Right renal pelvis (tissue), 4 donors: ENCODE results near the gene GNAT1. TPM values are rescaled to one million over a fixed set of nuclear protein-coding genes. Genes with fewer than 3 reads are reported as not detected.
"Not testable (repeated sequence)": the region's sequence is repeated elsewhere in the genome, so short reads cannot be mapped to it uniquely, and the experiment has no call there.

Source experiments
- DNase-seq, 4 donors: peaks; one replicate each; pipeline ENCODE4 v3.0.0-alpha.2; 2013; ENCODE audit warnings: low read depth in 4 of 4, low spot score in 3 of 4, missing footprints in 1 of 4
- polyA plus RNA-seq, 4 donors: library from polyadenylated mRNA; unstranded; fragments of 120-200 nt; gene quantifications; one replicate each; pipeline ENCODE4 v1.2.1, GENCODE V29; 2013; ENCODE audit not compliant: insufficient read length in 4 of 4

The GNAT1 gene
- polyA plus RNA-seq, 4 donors, result 0.03 to 0.10 TPM; not detected in 2

- no peak for DNase-seq
These were observed 45.8 kb downstream of the GNAT1 start for GRCh38 chr3:50237133-50237651.

DNA sequence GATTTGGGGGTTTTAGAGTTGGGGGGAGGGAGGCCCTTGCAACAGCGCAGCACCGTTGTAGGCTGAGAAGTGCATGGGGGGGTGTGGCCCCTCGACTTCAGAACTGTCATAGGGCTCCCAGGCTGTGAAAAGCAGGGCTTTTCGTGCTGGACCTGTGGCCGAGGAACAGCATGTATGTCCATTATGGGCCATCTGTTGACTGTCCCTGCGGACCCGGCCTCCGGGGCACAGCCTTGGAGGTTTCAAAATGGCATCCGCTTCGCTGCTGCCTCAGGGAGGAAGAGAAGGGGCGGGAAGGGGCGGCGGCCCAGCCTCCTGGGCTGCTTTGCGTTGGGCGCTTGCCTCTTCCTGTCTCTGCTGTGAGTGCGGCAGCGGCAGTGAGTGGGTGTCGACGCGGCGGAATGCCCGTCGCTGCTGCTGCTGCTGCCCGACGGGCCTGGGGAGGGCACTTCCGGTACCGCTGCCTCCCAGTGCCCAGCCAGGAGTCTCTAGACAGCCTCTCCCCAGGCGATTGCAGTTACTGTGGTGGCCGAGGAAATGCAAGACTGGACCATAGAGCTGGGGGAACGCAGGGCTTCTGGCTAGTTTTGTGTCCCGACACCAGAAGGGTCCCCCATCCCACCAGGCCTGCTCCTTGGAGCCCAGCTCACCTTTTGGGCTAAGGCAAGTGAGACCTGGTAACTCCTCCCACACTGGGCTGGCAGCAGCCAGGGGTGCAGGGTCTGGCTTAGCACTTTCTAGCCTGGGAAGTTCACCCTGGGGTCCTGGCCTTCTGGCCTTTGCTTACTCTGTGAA, 46.5 kb downstream of the GNAT1 start:
- DNase-seq, result no peak

GRCh38 chr3:50238549-50239026, 47.2 kb downstream of the GNAT1 start:
- DNase-seq, result no peak

DNA sequence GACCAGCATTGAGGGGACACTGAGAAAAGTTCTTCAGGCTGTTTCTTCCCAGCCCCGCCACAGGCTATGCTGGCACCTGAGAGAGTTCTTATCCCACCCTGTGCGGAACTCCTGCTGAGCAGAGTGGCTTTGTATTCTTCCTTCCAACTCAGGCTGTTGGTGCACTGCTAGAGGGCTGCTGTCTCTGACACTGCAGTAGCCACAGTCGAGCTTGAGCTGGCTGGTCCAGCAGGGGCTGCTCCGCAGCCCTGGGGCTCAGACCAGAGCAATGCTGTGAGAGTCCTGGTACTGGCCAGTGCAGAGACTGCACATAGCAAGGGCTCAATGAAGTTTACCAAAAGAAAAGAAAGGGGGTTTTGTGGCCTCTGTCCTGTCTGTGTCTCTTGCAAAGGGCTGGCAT, 48.2 kb downstream of the GNAT1 start:
- no peak for DNase-seq

- DNase-seq, result no peak
These were observed 49.8 kb downstream of the GNAT1 start for GRCh38 chr3:50241163-50241562.

DNA sequence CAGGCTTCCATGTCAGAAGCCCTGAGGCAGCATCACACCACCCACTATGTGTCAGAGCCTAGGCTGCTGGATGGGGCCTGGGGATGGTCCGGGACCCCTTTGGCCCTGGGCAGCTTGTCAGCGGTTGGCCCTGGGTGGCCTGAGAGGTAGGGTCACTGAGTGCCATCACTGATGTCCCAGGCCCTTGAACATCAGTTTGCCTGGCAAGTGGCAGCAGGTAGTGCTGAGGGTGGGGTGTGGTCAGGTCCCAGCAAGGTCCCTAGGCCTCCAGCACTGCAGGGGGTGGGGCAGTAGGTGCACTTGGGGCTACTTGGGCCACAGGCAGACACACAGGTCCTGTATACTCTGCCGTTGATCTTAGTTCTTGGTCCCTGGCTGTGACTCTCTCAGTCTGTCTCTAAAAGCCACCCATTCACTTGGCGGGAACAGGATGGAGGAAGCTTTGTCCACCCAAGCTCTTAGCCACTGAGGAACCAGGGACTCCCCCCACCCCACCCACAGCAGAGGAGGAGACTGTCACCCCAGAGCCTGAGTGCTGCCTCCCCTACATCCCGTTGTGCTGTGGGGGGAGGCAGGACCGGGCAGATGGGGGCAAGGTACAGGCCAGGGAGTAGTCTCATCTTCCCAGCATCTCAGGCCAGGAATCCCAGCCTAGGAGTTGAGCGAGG, 50.4 kb downstream of the GNAT1 start:
- no peak for DNase-seq

GRCh38 chr3:50242381-50242770, 51.0 kb downstream of the GNAT1 start:
- DNase-seq, result no peak

DNA sequence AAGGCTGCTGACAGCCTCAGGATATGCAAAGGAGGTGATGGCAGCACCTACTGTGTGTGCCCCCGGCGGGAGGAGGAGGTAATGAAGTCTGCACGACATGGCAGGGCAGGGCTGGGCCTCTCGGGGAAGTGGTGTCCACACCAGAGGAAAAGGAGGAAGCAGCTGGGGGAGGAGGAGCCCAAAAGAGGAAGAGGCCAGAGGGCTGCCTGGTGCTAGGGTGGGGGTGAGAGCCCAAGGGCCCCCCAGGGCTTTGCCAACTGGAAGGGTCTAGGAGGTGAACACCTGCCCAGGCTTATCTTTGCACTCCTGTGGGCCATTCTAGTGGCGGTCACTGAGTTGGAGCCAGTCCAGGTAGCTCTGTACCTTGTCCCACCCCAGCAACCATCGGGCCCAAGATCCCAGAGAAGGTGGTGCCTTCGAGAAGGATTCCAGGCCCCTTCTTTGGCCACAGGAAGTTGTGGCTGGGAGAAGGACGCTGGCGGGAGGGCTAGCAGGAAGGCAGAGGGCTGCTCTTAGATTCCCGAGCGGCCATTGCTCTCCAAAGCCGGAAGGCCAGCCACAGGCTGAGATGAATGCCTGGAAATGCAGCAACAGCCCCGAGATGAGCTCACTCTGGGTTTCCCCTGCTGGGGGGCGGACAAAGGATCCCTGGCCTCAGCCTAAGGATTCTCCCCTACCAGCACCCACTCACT, 51.6 kb downstream of the GNAT1 start:
- no peak for DNase-seq

DNA sequence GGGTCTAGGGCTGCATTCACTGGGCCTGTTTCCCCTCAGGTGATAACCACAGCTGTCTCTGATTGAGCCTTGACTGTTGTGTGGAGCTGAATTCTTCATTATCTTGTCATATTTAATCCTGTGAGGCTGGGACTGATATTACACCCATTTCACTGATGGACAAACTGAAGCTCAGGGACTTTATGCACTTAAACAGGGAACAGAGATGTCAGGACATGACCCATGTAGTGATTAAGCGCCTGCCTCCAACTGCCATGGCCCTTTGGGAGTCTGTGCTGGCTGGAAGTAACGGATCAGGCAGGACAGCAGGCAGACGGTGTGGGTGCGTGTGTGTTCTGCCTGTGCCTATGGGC, 52.1 kb downstream of the GNAT1 start:
- no peak for DNase-seq

DNA sequence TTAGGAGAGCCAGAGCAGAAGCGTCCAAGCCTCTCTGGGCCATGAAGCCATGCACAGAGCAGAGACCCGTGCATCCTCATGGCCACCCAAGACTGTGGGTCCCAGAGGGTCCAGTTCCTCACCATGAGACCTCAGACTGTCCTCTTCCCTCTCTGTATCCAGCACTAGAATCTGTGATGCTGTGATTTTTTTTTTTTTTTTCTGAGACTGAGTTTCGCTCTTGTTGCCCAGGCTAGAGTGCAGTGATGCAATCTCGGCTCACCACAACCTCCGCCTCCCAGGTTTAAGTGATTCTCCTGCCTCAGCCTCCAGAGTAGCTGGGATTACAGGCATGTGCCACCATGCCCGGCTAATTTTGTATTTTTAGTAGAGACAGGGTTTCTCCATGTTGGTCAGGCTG, 53.4 kb downstream of the GNAT1 start:
- DNase-seq, result not testable (repeated sequence)

DNA sequence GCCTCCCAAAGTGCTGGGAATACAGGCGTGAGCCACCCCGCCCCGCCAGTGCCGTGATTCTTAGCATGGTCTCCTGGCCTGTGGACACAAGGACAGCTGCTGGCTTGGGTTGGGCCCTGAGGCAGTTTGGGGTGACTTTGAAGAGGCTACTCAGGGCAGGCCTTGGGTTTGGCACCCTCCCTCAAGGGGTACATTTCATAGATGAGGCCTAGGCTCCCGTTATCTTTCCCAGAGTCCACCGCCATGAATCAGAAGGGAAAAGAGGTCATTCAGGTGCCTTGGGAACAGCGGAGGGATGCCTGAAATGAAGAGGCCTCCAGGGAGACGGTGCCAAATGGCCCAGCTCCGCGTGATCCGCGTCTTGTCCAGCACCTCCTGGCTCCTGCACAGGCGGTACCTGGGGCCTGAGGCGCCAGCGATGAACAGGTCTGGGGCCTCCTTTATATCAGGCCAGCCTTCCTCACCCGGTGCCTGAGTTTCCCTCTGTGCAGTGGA, 53.9 kb downstream of the GNAT1 start:
- DNase-seq, result no peak

- peak in 3 of 4 donors; percentile 85 to 86 (median 85) for DNase-seq
These were observed 54.6 kb downstream of the GNAT1 start for GRCh38 chr3:50245831-50246516.

GRCh38 chr3:50246517-50246954, 55.1 kb downstream of the GNAT1 start:
- no peak for DNase-seq

Other genes starting within 250 kb of the GNAT1 start
- gene RBM5, start 102.7 kb upstream of the GNAT1 start, polyA plus RNA-seq, result 100 to 1,000 TPM; 231 to 273 (median 235) TPM
- gene SEMA3F, start 36.3 kb upstream of the GNAT1 start, polyA plus RNA-seq, result 10 to 100 TPM; 75.1 to 81.1 (median 78.5) TPM
- gene SLC38A3, start 13.7 kb downstream of the GNAT1 start, polyA plus RNA-seq, result 1 to 10 TPM; 5.0 to 9.6 (median 6.6) TPM
- gene GNAI2, start 44.6 kb downstream of the GNAT1 start, polyA plus RNA-seq, result 100 to 1,000 TPM; 203 to 219 (median 207) TPM
- gene SEMA3B, start 77.5 kb downstream of the GNAT1 start, polyA plus RNA-seq, result 100 to 1,000 TPM in 1 of 4 donors, 10 to 100 TPM in 3; 86.9 to 125 (median 92.2) TPM
- gene LSMEM2, start 87.5 kb downstream of the GNAT1 start, polyA plus RNA-seq, result under 1 TPM; 0.51 to 0.75 (median 0.66) TPM
- gene IFRD2, start 100.8 kb downstream of the GNAT1 start, polyA plus RNA-seq, result 10 to 100 TPM; 39.6 to 50.5 (median 45.0) TPM
- 1 to 10 TPM; 3.1 to 3.8 (median 3.1) TPM for gene HYAL3, start 107.8 kb downstream of the GNAT1 start, polyA plus RNA-seq
- 10 to 100 TPM in 1 of 4 donors, 1 to 10 TPM in 3; 8.6 to 10.5 (median 9.9) TPM for gene NAA80, start 107.8 kb downstream of the GNAT1 start, polyA plus RNA-seq
- gene HYAL1, start 112.0 kb downstream of the GNAT1 start, polyA plus RNA-seq, result 1 to 10 TPM; 6.2 to 8.0 (median 6.8) TPM
- 10 to 100 TPM; 62.8 to 92.9 (median 75.5) TPM for gene HYAL2, start 131.1 kb downstream of the GNAT1 start, polyA plus RNA-seq
- gene TUSC2, start 136.6 kb downstream of the GNAT1 start, polyA plus RNA-seq, result 10 to 100 TPM; 24.6 to 29.7 (median 27.7) TPM
- 10 to 100 TPM; 17.5 to 22.8 (median 17.8) TPM for gene RASSF1, start 149.2 kb downstream of the GNAT1 start, polyA plus RNA-seq
- gene ZMYND10, start 154.1 kb downstream of the GNAT1 start, polyA plus RNA-seq, result 1 to 10 TPM; 3.6 to 4.7 (median 3.8) TPM
- 10 to 100 TPM; 30.3 to 36.9 (median 32.6) TPM for gene NPRL2, start 159.2 kb downstream of the GNAT1 start, polyA plus RNA-seq
- gene CYB561D2, start 159.3 kb downstream of the GNAT1 start, polyA plus RNA-seq, result 10 to 100 TPM; 11.9 to 18.3 (median 15.3) TPM
- 10 to 100 TPM; 37.8 to 49.5 (median 38.7) TPM for gene TMEM115, start 167.9 kb downstream of the GNAT1 start, polyA plus RNA-seq